Activated CD4-positive, alpha-beta T cell treated with anti-CD3 and anti-CD28 coated beads, Interleukin-2, Interleukin-6, amounts not matched to agents 100 ng/mL and 50 ng/mL, durations not matched to agents 16 hours and 8 hours (primary cell): ENCODE measurements around the gene GIPC3.
A peak's percentile ranks its signal among the peaks of the same experiment; 100 is the strongest.
"Not testable (repeated sequence)": the region's sequence is repeated elsewhere in the genome, so short reads cannot be mapped to it uniquely, and the experiment has no call there.

Experiments
- DNase-seq: peaks from one replicate; pipeline ENCODE4 v3.0.0-alpha.2; 2020

The GIPC3 gene

GRCh38 chr19:3619631-3620012 is 34.3 kb downstream of the GIPC3 start:
- DNase-seq, result no peak

- DNase-seq, result no peak
These were observed 35.0 kb downstream of the GIPC3 start for GRCh38 chr19:3620145-3620816.

- DNase-seq, result no peak
These were observed 35.7 kb downstream of the GIPC3 start for GRCh38 chr19:3620817-3621547.

- no peak for DNase-seq
These were observed 36.4 kb downstream of the GIPC3 start for GRCh38 chr19:3621689-3622088.

- DNase-seq, result no peak
These were observed 36.9 kb downstream of the GIPC3 start for GRCh38 chr19:3622224-3622623.

- DNase-seq, result no peak
These were observed 38.4 kb downstream of the GIPC3 start for GRCh38 chr19:3623716-3624115.

DNA sequence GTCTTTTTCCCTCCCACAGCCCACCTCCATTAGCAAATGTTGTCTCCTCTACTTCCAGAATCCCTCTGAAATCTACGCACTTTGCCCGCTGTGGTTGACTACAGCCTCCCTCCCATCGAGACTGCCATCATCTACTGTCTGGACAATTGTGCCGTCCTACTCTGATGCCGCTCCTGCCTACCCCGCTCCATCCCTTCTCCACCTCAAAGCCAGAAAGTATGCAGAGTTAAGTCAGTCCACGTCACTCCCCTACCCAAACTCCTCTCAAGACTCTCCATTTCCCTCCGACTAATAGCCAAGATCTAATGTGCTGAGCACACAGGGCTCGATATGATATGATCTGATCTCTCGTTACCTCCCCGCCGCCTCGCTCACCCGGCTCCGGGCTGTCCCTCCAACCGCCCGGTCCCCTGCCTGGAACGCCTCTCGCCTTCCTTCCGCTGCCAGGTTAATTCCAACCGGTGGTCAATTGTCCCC is 40.8 kb downstream of the GIPC3 start:
- no peak for DNase-seq

DNA sequence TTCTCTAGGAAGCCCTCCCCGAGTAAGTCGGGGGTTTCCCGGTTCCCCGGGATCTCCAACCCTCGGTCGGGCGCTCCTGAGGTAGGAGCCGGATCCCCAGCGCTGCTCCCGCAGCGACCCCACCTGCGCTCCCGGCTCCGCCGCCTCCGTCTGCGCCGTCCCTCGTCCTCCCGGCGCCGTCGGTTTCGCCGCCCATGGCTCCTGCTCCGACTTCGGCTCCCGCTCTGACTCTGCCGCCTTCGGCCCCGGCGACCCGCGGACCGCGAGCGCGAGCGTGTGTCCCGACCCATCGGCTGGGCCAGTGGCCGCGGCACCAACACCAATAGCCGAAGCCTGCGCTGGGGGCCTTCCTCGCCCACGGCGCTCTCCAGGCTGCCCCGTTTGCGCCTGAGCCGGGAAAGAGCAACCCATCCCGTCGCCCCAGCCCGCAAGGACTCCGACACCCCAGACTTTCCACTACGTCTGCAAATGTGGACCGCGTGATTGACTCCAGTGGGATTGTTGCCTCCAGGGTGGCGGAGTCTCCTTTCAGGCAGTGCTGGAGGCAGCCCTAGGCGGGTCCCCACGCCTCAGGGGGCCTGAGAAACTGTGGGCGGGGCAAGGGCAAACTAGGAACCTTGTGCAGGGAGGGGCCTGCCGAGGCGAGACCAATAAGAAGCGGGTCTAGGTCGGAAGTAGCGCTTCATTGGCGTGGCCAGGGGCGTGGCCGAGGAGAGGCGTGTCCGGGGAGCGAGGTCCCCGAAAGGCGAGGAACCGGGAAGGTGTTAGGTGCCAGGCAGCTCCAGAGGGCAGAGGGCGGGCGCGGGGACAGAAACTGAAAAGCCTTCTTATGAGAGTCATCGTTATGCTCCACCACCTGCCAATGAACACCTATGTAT is 41.4 kb downstream of the GIPC3 start, which contains the start of gene CACTIN:
TSS of gene CACTIN (minus strand) at position 318 of the 878 bp plus-strand sequence. CDS start at position 290, 28 bp downstream.
- peak; percentile 99 for DNase-seq

GRCh38 chr19:3627351-3627723 is 42.1 kb downstream of the GIPC3 start:
- DNase-seq, result no peak

- DNase-seq, result not testable (repeated sequence)
These were observed 43.5 kb downstream of the GIPC3 start for GRCh38 chr19:3628766-3629165.

GRCh38 chr19:3631053-3631861 is 46.0 kb downstream of the GIPC3 start:
- no peak for DNase-seq

GRCh38 chr19:3632098-3632497 is 46.8 kb downstream of the GIPC3 start:
- no peak for DNase-seq

DNA sequence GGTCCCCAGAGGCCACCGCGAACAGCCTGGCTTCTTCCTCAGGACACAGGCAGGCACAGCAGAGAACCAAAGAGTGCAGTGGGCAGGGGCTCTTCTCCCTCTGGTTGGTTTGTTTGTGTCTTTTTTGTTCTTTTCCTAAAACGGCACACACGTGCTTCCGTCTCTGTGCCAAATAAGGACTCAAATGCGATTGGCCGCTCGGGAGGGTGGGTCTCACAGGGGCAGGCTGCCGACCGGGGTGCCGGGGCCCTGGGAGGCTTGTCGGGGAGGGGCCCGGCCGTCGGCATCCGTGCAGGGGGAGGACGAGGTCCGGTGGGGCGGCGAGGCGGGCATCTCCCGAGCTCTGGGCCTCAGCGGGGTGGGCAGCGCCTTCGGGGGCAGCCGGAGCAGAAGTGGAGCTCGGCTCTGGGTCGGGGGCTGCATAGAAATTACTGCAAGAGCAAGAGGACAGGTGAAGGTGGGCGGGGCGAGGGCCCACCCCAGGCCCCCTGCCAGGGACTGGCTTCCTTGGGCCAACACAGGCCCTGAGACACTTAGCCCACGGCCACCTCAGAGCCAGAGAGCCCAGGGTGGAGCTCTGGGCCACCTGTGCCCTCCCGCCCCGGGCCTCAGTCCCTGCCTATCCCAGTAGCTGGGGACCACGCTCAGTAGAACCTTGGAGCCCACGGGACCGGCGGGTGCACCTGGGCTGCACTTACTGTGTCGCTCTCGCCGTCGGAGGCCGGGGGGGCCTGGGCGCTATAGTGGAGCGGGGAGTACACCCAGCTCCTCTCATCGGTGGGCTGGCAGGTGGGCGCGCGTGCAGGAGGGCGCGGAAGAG is 47.7 kb downstream of the GIPC3 start:
- no peak for DNase-seq

- DNase-seq, result no peak
These were observed 48.3 kb downstream of the GIPC3 start for GRCh38 chr19:3633559-3633988.

DNA sequence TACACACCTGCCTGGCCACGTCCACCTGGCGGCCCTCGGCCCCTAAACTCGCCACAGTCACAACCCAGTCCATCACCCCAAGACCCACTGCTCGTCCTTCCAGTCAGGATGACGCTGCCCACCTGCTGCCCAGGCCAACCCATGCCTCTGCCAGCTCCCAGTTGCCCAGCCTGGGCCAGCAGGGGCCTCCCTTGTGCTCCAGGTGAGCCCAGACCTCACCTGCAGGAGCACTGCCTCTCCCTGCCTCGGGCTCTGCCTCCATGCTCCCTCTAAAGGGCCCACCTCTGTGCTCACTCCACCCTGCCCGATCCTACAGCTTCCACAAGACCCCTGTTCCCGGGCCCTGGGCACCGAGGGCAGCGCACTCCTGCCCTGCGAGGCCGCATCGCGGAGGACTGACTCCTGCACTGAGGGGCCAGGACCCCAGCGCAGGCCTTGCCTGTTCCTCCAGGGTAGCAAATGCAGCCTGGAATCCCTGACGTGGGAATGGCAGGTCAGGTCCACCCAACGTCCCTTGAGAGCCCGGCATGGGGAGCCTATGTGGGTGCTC is 49.3 kb downstream of the GIPC3 start:
- no peak for DNase-seq

DNA sequence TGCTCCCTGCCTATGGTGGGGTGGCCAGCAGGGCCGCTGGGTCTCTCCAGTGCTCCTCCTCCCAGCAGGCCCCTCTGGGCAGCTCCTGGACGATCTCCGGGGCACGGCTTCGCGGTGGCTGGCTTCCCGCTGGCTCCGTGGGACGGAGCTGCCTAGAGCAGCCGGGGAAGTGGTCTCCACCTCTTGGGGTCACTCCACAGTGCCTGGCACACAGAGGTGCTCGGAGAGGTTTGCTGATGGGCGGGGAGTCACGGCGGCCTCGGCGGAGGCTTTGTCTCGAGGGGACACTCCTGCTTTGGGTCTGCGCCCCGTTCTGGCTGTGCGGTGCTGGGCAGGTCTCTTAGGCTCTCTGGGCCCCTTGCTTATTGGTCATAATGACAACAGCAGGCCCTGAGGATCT is 51.2 kb downstream of the GIPC3 start:
- no peak for DNase-seq

DNA sequence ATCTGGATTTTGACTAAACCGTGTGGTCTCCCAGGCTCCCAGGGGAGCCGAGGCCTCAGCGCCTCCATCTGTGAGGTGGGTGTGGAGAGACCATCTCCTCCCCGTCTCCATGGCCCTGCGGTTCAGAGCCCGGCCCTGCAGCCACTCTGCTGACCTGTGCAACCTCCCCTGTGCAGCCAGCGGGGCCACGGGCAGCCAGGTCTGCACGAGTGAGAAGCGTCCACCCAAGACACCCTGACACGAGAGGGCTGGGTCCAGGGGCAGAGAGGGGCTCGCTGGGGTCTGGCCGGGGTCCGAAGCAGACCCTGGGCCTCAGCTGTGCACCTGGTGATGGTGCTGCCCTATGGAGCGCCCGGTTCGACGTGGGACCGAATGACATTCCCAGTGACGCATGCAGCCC is 51.7 kb downstream of the GIPC3 start:
- DNase-seq, result no peak

DNA sequence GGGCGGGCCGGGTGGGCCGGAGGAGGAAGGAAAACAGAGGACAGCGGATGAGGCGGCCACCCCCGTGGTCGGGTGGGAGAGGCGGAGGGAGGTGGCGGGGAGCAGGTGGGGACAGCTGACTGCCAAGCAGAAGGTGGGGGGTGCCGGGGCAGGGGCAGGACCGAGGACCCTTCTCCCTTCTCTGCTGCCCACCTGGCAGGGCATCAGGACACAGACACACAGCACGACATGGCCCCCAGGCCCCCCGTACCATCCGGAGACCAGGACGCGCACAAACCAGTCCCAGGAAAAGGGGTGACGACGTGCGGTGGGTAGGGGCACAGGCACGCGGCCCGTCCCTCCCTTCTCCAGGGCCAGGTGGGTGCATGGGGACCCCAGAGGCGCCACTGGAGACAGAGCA is 52.3 kb downstream of the GIPC3 start:
- DNase-seq, result no peak

GRCh38 chr19:3638208-3639193 is 53.2 kb downstream of the GIPC3 start:
- DNase-seq, result no peak

- no peak for DNase-seq
These were observed 54.2 kb downstream of the GIPC3 start for GRCh38 chr19:3639479-3639878.
